Measurements from ENCODE around the gene U2AF2.

GRCh38 chr19:55623130-55623529, 31.7 kb upstream of the U2AF2 start:
- TF ChIP-seq, protein P1, sequence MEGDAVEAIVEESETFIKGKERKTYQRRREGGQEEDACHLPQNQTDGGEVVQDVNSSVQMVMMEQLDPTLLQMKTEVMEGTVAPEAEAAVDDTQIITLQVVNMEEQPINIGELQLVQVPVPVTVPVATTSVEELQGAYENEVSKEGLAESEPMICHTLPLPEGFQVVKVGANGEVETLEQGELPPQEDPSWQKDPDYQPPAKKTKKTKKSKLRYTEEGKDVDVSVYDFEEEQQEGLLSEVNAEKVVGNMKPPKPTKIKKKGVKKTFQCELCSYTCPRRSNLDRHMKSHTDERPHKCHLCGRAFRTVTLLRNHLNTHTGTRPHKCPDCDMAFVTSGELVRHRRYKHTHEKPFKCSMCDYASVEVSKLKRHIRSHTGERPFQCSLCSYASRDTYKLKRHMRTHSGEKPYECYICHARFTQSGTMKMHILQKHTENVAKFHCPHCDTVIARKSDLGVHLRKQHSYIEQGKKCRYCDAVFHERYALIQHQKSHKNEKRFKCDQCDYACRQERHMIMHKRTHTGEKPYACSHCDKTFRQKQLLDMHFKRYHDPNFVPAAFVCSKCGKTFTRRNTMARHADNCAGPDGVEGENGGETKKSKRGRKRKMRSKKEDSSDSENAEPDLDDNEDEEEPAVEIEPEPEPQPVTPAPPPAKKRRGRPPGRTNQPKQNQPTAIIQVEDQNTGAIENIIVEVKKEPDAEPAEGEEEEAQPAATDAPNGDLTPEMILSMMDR (IDR thresholded peaks at IDR 0.05; ENCODE audit: poor library complexity) = no peak
- TF ChIP-seq EZH2 (IDR thresholded peaks at IDR 0.05; ENCODE audit: borderline replicate concordance) (no peak), EZH2phosphoT487 (IDR thresholded peaks at IDR 0.05; ENCODE audit: low read depth, severe bottlenecking, unreplicated experiment) (no peak)

Measured in hepatocyte (in vitro differentiated cells).